IMR-90 (cell line): ENCODE results near the gene TRIM62. TPM values are rescaled to one million over a fixed set of nuclear protein-coding genes. Genes with fewer than 3 reads are reported as not detected.

Experiments
- ATAC-seq: fragments of 200-7000 bp; cut with Tn5 transposase; 2 replicates; pipeline ENCODE4 v1.9.1; 2020; ENCODE audit warnings: low read depth, mild to moderate bottlenecking, moderate library complexity
- BruUV-seq: library from RNA; stranded (reverse); fragments of 400-500 nt; replicated peaks from 2 replicates; lab custom pipeline; 2021; lab: Mats Ljungman, UMichigan
- CTCF ChIA-PET: fragments of 300-600 bp; formaldehyde crosslinking; extraction: SDS; loops from one replicate; lab custom pipeline; 2021; ENCODE audit warnings: antibody characterized with exemption; lab: Yijun Ruan, JAX
- POLR2A ChIA-PET: fragments of 300-600 bp; sonication (Branson Sonifier 250); formaldehyde crosslinking; loops from one replicate; lab custom pipeline; 2022; ENCODE audit warnings: antibody characterized with exemption; ENCODE audit not compliant: unreplicated experiment; lab: Charles Lee
- DNase-seq: peaks from one replicate; pipeline ENCODE4 v3.0.0; 2013
- H2AFZ ChIP-seq: replicated peaks from 2 replicates; pipeline ENCODE3; 2013; ENCODE audit warnings: low read length, mild to moderate bottlenecking; ENCODE audit not compliant: poor library complexity
- H2AK5ac ChIP-seq: 2 replicates; pipeline ENCODE4 v1.6.1; 2013; ENCODE audit warnings: low read depth, low read length, inconsistent platforms
- H2AK9ac ChIP-seq: replicated peaks from 2 replicates; pipeline ENCODE3; 2013; ENCODE audit warnings: mild to moderate bottlenecking, low read depth, low read length, moderate library complexity; ENCODE audit not compliant: poor library complexity
- H2BK120ac ChIP-seq: 2 replicates; pipeline ENCODE4 v1.6.1; 2013; ENCODE audit warnings: low read depth, low read length, inconsistent platforms
- H2BK15ac ChIP-seq: 3 replicates; pipeline ENCODE4 v1.6.1; 2013; ENCODE audit warnings: low read depth, low read length, inconsistent platforms
- H2BK20ac ChIP-seq: 2 replicates; pipeline ENCODE4 v1.6.1; 2013; ENCODE audit warnings: low read depth, mild to moderate bottlenecking, inconsistent platforms, low read length, moderate library complexity
- H2BK5ac ChIP-seq: 2 replicates; pipeline ENCODE4 v1.6.1; 2013; ENCODE audit warnings: mild to moderate bottlenecking, low read depth, low read length, inconsistent platforms; ENCODE audit not compliant: poor library complexity, severe bottlenecking
- H3K14ac ChIP-seq: replicated peaks from 2 replicates; pipeline ENCODE4 v1.6.1; 2013; ENCODE audit warnings: low read depth, low read length, inconsistent platforms
- H3K18ac ChIP-seq: 2 replicates; pipeline ENCODE4 v1.6.1; 2013; ENCODE audit warnings: low read depth, low read length, control low read depth
- H3K23ac ChIP-seq: 2 replicates; pipeline ENCODE4 v1.6.1; 2013; ENCODE audit warnings: low read depth, low read length, inconsistent platforms
- H3K27ac ChIP-seq: 2 replicates; pipeline ENCODE4 v1.5.1; 2013; ENCODE audit warnings: mild to moderate bottlenecking, control low read depth, low read length; ENCODE audit not compliant: insufficient read depth
- H3K27me3 ChIP-seq: 2 replicates; pipeline ENCODE4 v1.6.1; 2013; ENCODE audit warnings: low read length; ENCODE audit not compliant: control insufficient read depth, insufficient read depth
- H3K36me3 ChIP-seq: 2 replicates; pipeline ENCODE4 v1.6.1; 2013; ENCODE audit warnings: low read length, mixed read lengths; ENCODE audit not compliant: control insufficient read depth, insufficient read depth
- H3K4ac ChIP-seq: 2 replicates; pipeline ENCODE4 v1.6.1; 2013; ENCODE audit warnings: low read depth, low read length, inconsistent platforms
- H3K4me1 ChIP-seq: 2 replicates; pipeline ENCODE4 v1.6.1; 2013; ENCODE audit warnings: low read length, mixed read lengths; ENCODE audit not compliant: control insufficient read depth, insufficient read depth
- H3K4me2 ChIP-seq: 2 replicates; pipeline ENCODE4 v1.6.1; 2013; ENCODE audit warnings: low read depth, mild to moderate bottlenecking, control low read depth, low read length, moderate library complexity
- H3K4me3 ChIP-seq: 2 replicates; pipeline ENCODE4 v1.5.1; 2013; ENCODE audit warnings: low read depth, mild to moderate bottlenecking, control low read depth, low read length, moderate library complexity; ENCODE audit not compliant: insufficient read depth
- H3K56ac ChIP-seq: 2 replicates; pipeline ENCODE4 v1.6.1; 2013; ENCODE audit warnings: low read length, inconsistent platforms; ENCODE audit not compliant: insufficient read depth; ENCODE audit errors: extremely low read depth
- H3K79me1 ChIP-seq, 2 experiments: 2 replicates each; pipeline ENCODE4 v1.6.1; 2013; ENCODE audit warnings: low read length in 2 of 2, inconsistent platforms in 1 of 2, low read depth in 1 of 2
- H3K9ac ChIP-seq: 2 replicates; pipeline ENCODE4 v1.6.1; 2013; ENCODE audit warnings: low read depth, low read length, control low read depth
- H3K9me1 ChIP-seq: 2 replicates; pipeline ENCODE4 v1.6.1; 2013; ENCODE audit warnings: low read length, inconsistent platforms; ENCODE audit not compliant: insufficient read depth
- H3K9me3 ChIP-seq: 2 replicates; pipeline ENCODE4 v1.6.1; 2013; ENCODE audit warnings: low read length; ENCODE audit not compliant: control insufficient read depth, insufficient read depth
- H4K20me1 ChIP-seq: 2 replicates; pipeline ENCODE4 v1.6.1; 2013; ENCODE audit warnings: low read length, inconsistent platforms; ENCODE audit not compliant: insufficient read depth
- H4K5ac ChIP-seq: 2 replicates; pipeline ENCODE4 v1.6.1; 2013; ENCODE audit warnings: mild to moderate bottlenecking, low read depth, low read length, control low read depth
- H4K8ac ChIP-seq, 2 experiments: 2 replicates each; pipeline ENCODE4 v1.6.1; 2013; ENCODE audit warnings: low read depth in 2 of 2, low read length in 2 of 2, control low read depth in 1 of 2, inconsistent platforms in 1 of 2
- H4K91ac ChIP-seq: 2 replicates; pipeline ENCODE4 v1.6.1; 2013; ENCODE audit warnings: low read depth, low read length, inconsistent platforms; ENCODE audit not compliant: insufficient read depth
- MXI1 ChIP-seq: IDR thresholded peaks from 2 replicates; pipeline ENCODE4 v1.6.1; 2012; ENCODE audit warnings: low read depth, mild to moderate bottlenecking, low read length, moderate library complexity, borderline replicate concordance
- POLR2A ChIP-seq: IDR thresholded peaks from 2 replicates; pipeline ENCODE4 v1.6.1; 2012; ENCODE audit warnings: mild to moderate bottlenecking, low read depth, low read length
- WGBS, 2 experiments: methylation state at CpG; one replicate each; pipeline versions ENCODE4 v1.1.5 to v1.1.7; 2013; ENCODE audit warnings: missing lambda C conversion rate in 2 of 2; ENCODE audit not compliant: insufficient read length in 1 of 2; ENCODE audit errors: extremely low coverage in 2 of 2; 5-methylcytosine and 5-hydroxymethylcytosine counted together
- dilution Hi-C: fragments of 300-500 bp; cut with HindIII; formaldehyde crosslinking; loops from one replicate; pipeline ENCODE4 v1.14.3; 2018; ENCODE audit warnings: low sequenced_read_pairs; ENCODE audit not compliant: unreplicated experiment
- in situ Hi-C: fragments of 300-500 bp; cut with MboI; formaldehyde crosslinking; loops from 3 replicates; pipeline ENCODE4 v1.14.3; 2019; ENCODE audit warnings: low sequenced_read_pairs, inconsistent platforms, mixed read lengths
- intact Hi-C: fragments of 100-400 bp; cut with micrococcal nuclease; formaldehyde crosslinking; loops from 2 replicates; pipeline ENCODE4 v1.10.0; 2022
- polyA plus RNA-seq, 3 experiments: library from polyadenylated mRNA; depleted of rRNA; stranded (reverse); fragments of >200 nt; gene quantifications; 2 replicates each; pipeline ENCODE4 v1.2.3, GENCODE V29; 2012; ENCODE audit warnings: low replicate concordance in 1 of 3
- total RNA-seq: library from RNA; depleted of rRNA; stranded (reverse); fragments of >200 nt; gene quantifications from 2 replicates; pipeline ENCODE4 v1.2.3, GENCODE V29; 2012

The TRIM62 gene
- total and polyA plus RNA-seq, 2 of the 4 experiments (the other 2 are of a cell fraction) = 3.0 to 11.1 TPM

DNA sequence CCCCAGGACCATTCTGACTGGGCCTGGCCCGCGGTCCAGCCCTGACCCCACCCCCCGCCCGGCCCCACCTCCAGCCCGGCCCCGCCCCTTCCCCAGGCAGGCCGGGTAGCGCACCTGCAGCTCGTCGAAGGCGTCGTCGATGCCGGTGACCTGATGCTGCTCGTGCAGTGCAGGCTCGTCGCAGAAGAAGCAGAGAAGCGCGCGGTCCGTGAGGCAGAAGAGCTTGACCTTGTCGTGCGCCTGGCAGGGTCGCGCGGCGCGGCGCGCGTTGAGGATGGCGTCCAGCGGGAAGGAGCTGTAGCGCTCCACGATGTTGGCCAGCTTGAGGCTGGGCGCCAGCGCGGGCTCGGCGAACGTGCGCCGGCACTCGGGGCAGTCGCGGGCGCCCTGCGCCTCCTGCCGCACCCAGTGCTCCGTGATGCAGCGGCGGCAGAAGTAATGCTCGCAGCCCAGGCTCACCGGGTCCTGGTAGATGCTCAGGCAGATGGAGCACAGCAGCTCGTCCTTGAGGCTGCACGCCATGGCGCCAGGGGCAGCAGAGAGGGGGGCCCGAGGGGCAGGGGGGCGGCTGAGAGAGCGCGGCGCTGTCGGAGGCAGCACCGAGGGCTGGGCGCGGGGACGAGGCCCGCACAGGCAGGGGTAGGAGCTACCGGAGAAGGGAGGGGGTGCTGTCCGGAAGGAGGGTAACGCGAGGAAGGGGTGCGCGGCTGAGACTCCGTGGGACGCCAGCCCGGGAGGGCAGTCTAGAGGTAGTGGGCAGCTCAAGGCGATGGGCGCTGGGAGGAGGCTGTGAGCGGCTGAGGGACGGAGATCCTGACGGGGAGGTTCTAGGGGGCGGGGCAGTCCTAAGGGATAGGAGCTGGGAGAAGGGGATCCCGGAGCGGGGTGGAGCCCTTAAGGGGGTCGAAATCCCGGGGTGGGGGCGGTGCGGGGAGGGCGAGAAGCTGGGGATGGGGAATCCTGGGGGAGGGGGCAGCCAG lies 642 bp downstream of the TRIM62 start:
- H3K27ac ChIP-seq = peak overlapping the region; percentile 58
- ChIA-PET POLR2A (interaction anchor here (0.6 to 1.3 kb wide), 3 partner anchors 12 to 154 kb away, joined by 3 to 4 read pairs (median 3); no protein-coding TSS in a partner anchor), CTCF (no interaction called here)
- H4K20me1 ChIP-seq = peaks cover 21% of the 10 kb centered on the region
- peak overlapping the region; percentile 52; the same call in 1 of the 2 replicates for H2AK5ac ChIP-seq
- peaks cover 22% of the 10 kb centered on the region for H3K9me1 ChIP-seq
- in situ Hi-C loops (no loop called here), dilution Hi-C loops (no loop called here), intact Hi-C loops (loop anchor here (1.0 to 5.0 kb wide), 2 partner anchors 76 to 291 kb away; partner anchors contain the start of gene ZSCAN20)
- no peak overlapping the region; the same call in 2 of the 3 replicates for H2BK15ac ChIP-seq
- H3K4me2 ChIP-seq = peak overlapping the region; percentile 99
- peak overlapping the region; percentile 63; the same call in 1 of the 2 replicates for H3K4ac ChIP-seq
- no peak overlapping the region for H2BK20ac ChIP-seq
- H3K18ac ChIP-seq = no peak overlapping the region; the same call in 1 of the 2 replicates
- no peak overlapping the region; the same call in 1 of the 2 replicates for H2BK120ac ChIP-seq
- no peak overlapping the region for H4K5ac ChIP-seq
- H3K9ac ChIP-seq = peak overlapping the region; percentile 75
- no peak overlapping the region for H3K56ac ChIP-seq
- no peaks in the 10 kb centered on the region for H3K9me3 ChIP-seq
- 0 out of 2 replicates have a peak overlapping the region, but pooled peaks have one; percentile 50 for H3K23ac ChIP-seq
- no TSS peak for BruUV-seq
- no peaks in the 10 kb centered on the region for H3K27me3 ChIP-seq
- peaks cover 8% of the 10 kb centered on the region for H3K4me1 ChIP-seq
- H3K36me3 ChIP-seq = 0 out of 2 replicates have a peak, but pooled peaks cover 3% of the 10 kb centered on the region
- DNase-seq (peak; percentile 41), ATAC-seq (peak; percentile 67)
- 1% methylated on average over 64 of the region's 90 CpGs; no CpG with 5 or more reads in 1 of the 2 experiments for WGBS, 2 experiments
- H3K4me3 ChIP-seq = peak overlapping the region; percentile 93
- peak; percentile 22; the same call in 1 of the 2 replicates for TF ChIP-seq MXI1
- no peak for TF ChIP-seq POLR2A
- peak overlapping the region; percentile 66 for H2AK9ac ChIP-seq
- peak overlapping the region; percentile 93 for H2AFZ ChIP-seq
- H4K8ac ChIP-seq = no peak overlapping the region
- H4K91ac ChIP-seq = peak overlapping the region; percentile 47; the same call in 1 of the 2 replicates
- H3K14ac ChIP-seq = no peak overlapping the region
- H2BK5ac ChIP-seq = peak overlapping the region; percentile 36
- peaks cover 8 to 47% of the 10 kb centered on the region in 2 experiments for H3K79me1 ChIP-seq
